ENCODE data around the gene GLT1D1. TPM values are rescaled to one million over a fixed set of nuclear protein-coding genes. Genes with fewer than 3 reads are reported as not detected.
"Not testable (repeated sequence)": the region's sequence is repeated elsewhere in the genome, so short reads cannot be mapped to it uniquely, and the experiment has no call there.

GLT1D1 gene
- polyA plus RNA-seq, 1 of the 3 experiments (the other 2 are of a cell fraction): 0.05 TPM

GRCh38 chr12:128833418-128833817, 19.9 kb upstream of the GLT1D1 start:
- ChIA-PET CTCF (interaction anchor here (1.3 kb wide), 1 partner anchor 9 kb away, joined by 3 read pairs; no protein-coding TSS in a partner anchor), POLR2A (no interaction called here)
- 88% methylated on average over 10 of the region's 10 CpGs for WGBS (ENCODE audit: low lambda C conversion rate)
- Histone ChIP-seq H2AFZ (ENCODE audit: low read depth) (no peak overlapping the region), H3K9me2 (no peaks in the 10 kb centered on the region), H3K4me1 (ENCODE audit: control insufficient read depth in 1 of 2, insufficient read depth in 2 of 2, low read depth in 1 of 2, low read length in 1 of 2) (no peaks in the 10 kb centered on the region), H3K36me3 (replicated peaks in 1 of 2; ENCODE audit: control insufficient read depth in 1 of 2, insufficient read depth in 2 of 2, low read length in 1 of 2) (no peaks in the 10 kb centered on the region), H3K27me3 (ENCODE audit: insufficient read depth) (no peaks in the 10 kb centered on the region), H3K9ac (no peak overlapping the region), H3F3A (replicated peaks; ENCODE audit: insufficient read depth) (no peaks in the 10 kb centered on the region), H3K9me3 (no peaks in the 10 kb centered on the region), H3K4me2 (no peak overlapping the region), H3K79me2 (ENCODE audit: insufficient read depth) (no peaks in the 10 kb centered on the region), H4K20me1 (ENCODE audit: insufficient read depth) (no peaks in the 10 kb centered on the region), H3K27ac (ENCODE audit: low read depth in 2 of 2, low read length in 1 of 2) (no peak overlapping the region), H3K4me3 (ENCODE audit: low read depth in 2 of 2, low read length in 1 of 2) (no peak overlapping the region)
- DNase-seq: no peak
- TF ChIP-seq MXI1 (IDR thresholded peaks at IDR 0.05; ENCODE audit: low read depth, low read length) (no peak), EZH2phosphoT487 (IDR thresholded peaks at IDR 0.05; ENCODE audit: borderline replicate concordance, low read depth) (no peak), USF1 (IDR thresholded peaks at IDR 0.05; ENCODE audit: borderline replicate concordance, low read depth) (no peak), GATA2 (CRISPR knock-in tag; IDR thresholded peaks at IDR 0.05) (no peak), RCOR1 (IDR thresholded peaks at IDR 0.05; ENCODE audit: low read length) (no peak), GABPA (IDR thresholded peaks at IDR 0.05; ENCODE audit: low read depth) (no peak), MAX (IDR thresholded peaks at IDR 0.05; ENCODE audit: low read depth) (no peak), NRF1 (IDR thresholded peaks at IDR 0.05; ENCODE audit: low read depth, low read length) (no peak), RAD21 (IDR thresholded peaks at IDR 0.05; ENCODE audit: low read length) (no peak), MEF2A (IDR thresholded peaks at IDR 0.05; ENCODE audit: borderline replicate concordance, low read depth) (no peak)

GRCh38 chr12:128839885-128840284, 13.4 kb upstream of the GLT1D1 start:
- H3K9ac ChIP-seq; H3K9me3 ChIP-seq; H3K4me3 ChIP-seq (ENCODE audit: low read depth in 2 of 2, low read length in 1 of 2); H4K20me1 ChIP-seq (ENCODE audit: insufficient read depth); H3K4me1 ChIP-seq (ENCODE audit: control insufficient read depth in 1 of 2, insufficient read depth in 2 of 2, low read depth in 1 of 2, low read length in 1 of 2); H3K27ac ChIP-seq (ENCODE audit: low read depth in 2 of 2, low read length in 1 of 2); CTCF ChIA-PET; H2AFZ ChIP-seq (ENCODE audit: low read depth); H3K4me2 ChIP-seq; H3F3A ChIP-seq (replicated peaks; ENCODE audit: insufficient read depth); H3K36me3 ChIP-seq (replicated peaks in 1 of 2; ENCODE audit: control insufficient read depth in 1 of 2, insufficient read depth in 2 of 2, low read length in 1 of 2); POLR2A ChIA-PET; DNase-seq; H3K9me2 ChIP-seq; H3K27me3 ChIP-seq (ENCODE audit: insufficient read depth); H3K79me2 ChIP-seq (ENCODE audit: insufficient read depth): not testable (repeated sequence)
- WGBS (ENCODE audit: low lambda C conversion rate): 54% methylated on average over 12 of the region's 12 CpGs

GRCh38 chr12:128840862-128841468, 12.3 kb upstream of the GLT1D1 start:
- H3K27ac ChIP-seq (ENCODE audit: low read depth in 2 of 2, low read length in 1 of 2): no peak overlapping the region
- no peaks in the 10 kb centered on the region for H3K9me3 ChIP-seq
- no peaks in the 10 kb centered on the region for H3F3A ChIP-seq (replicated peaks; ENCODE audit: insufficient read depth)
- H4K20me1 ChIP-seq (ENCODE audit: insufficient read depth): no peaks in the 10 kb centered on the region
- no peak for DNase-seq
- no peaks in the 10 kb centered on the region for H3K4me1 ChIP-seq (ENCODE audit: control insufficient read depth in 1 of 2, insufficient read depth in 2 of 2, low read depth in 1 of 2, low read length in 1 of 2)
- H3K9me2 ChIP-seq: no peaks in the 10 kb centered on the region
- no peak overlapping the region for H3K4me2 ChIP-seq
- no peaks in the 10 kb centered on the region for H3K79me2 ChIP-seq (ENCODE audit: insufficient read depth)
- H3K36me3 ChIP-seq (replicated peaks in 1 of 2; ENCODE audit: control insufficient read depth in 1 of 2, insufficient read depth in 2 of 2, low read length in 1 of 2): no peaks in the 10 kb centered on the region
- no peak overlapping the region for H2AFZ ChIP-seq (ENCODE audit: low read depth)
- POLR2A ChIA-PET: no interaction called here
- H3K9ac ChIP-seq: no peak overlapping the region
- H3K4me3 ChIP-seq (ENCODE audit: low read depth in 2 of 2, low read length in 1 of 2): no peak overlapping the region
- CTCF ChIA-PET: no interaction called here
- H3K27me3 ChIP-seq (ENCODE audit: insufficient read depth): no peaks in the 10 kb centered on the region
- WGBS (ENCODE audit: low lambda C conversion rate): 35% methylated on average over 8 of the region's 8 CpGs
- TF ChIP-seq PBX3 (IDR thresholded peaks at IDR 0.05): no peak
- no peak for TF ChIP-seq EZH2phosphoT487 (IDR thresholded peaks at IDR 0.05; ENCODE audit: borderline replicate concordance, low read depth)
- no peak for TF ChIP-seq USF2 (IDR thresholded peaks at IDR 0.05; ENCODE audit: borderline replicate concordance, low read depth, low read length)
- no peak for TF ChIP-seq EP300 (IDR thresholded peaks at IDR 0.05; ENCODE audit: borderline replicate concordance in 1 of 2, low read depth in 1 of 2, low read length in 1 of 2)
- TF ChIP-seq RFX5 (IDR thresholded peaks at IDR 0.05; ENCODE audit: low read length): no peak
- TF ChIP-seq MEF2A (IDR thresholded peaks at IDR 0.05; ENCODE audit: borderline replicate concordance, low read depth): no peak
- TF ChIP-seq JUND (IDR thresholded peaks at IDR 0.05): no peak
- no peak for TF ChIP-seq REST (IDR thresholded peaks at IDR 0.05; ENCODE audit: low read depth, low read length)
